ENCODE measurements around the gene C5orf24.
A peak's percentile ranks its signal among the peaks of the same experiment; 100 is the strongest.

Gene C5orf24

GRCh38 chr5:134845852-134846640, at the start of gene C5orf24:
Gene C5orf24, plus strand, starts transcription at chr5:134845968. Its CDS starts 8,933 bp downstream, at chr5:134854901.
- H3K27me3 ChIP-seq (ENCODE audit: control insufficient read depth, insufficient read depth, low read length): no peaks in the 10 kb centered on the region
- H3K4me1 ChIP-seq (ENCODE audit: control insufficient read depth, insufficient read depth, low read length): peaks cover 16% of the 10 kb centered on the region
- H3K36me3 ChIP-seq (ENCODE audit: control insufficient read depth, insufficient read depth, low read length): no peaks in the 10 kb centered on the region
- no peaks in the 10 kb centered on the region for H3K9me3 ChIP-seq (ENCODE audit: control insufficient read depth, low read length)
- peak within 1 kb of the TSS; percentile 36 for H3K9ac ChIP-seq (ENCODE audit: low read length)
- H3K4me3 ChIP-seq (ENCODE audit: low read length): peak within 1 kb of the TSS; percentile 43

DNA sequence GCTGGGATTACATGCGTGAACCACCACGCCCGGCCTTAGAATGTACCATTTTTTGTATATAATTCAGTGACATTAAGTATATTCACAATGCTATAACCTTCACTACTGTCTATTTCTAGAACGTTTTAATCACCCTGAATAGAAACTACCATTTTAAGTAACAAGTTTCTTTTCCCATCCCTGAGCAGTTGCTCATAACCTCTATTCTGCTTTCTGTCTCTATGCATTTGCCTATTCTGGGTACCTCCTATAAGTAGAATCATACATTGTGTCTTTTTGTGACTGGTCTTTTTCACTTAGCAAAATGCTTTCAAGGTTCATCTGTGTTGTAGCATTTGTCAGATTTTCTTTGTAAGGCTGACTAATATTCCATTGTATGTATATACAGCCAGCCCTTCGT, 47.3 kb upstream of the C5orf24 start:
- H3K9me3 ChIP-seq (ENCODE audit: control insufficient read depth, low read length): no peaks in the 10 kb centered on the region
- H3K9ac ChIP-seq (ENCODE audit: low read length): no peak overlapping the region
- H3K36me3 ChIP-seq (ENCODE audit: control insufficient read depth, insufficient read depth, low read length): no peaks in the 10 kb centered on the region
- no peaks in the 10 kb centered on the region for H3K4me1 ChIP-seq (ENCODE audit: control insufficient read depth, insufficient read depth, low read length)
- no peak overlapping the region for H3K4me3 ChIP-seq (ENCODE audit: low read length)
- no peaks in the 10 kb centered on the region for H3K27me3 ChIP-seq (ENCODE audit: control insufficient read depth, insufficient read depth, low read length)

- Histone ChIP-seq H3K9ac (ENCODE audit: low read length) (no peak overlapping the region), H3K36me3 (ENCODE audit: control insufficient read depth, insufficient read depth, low read length) (no peaks in the 10 kb centered on the region)
Measured at GRCh38 chr5:134803821-134804220, 41.9 kb upstream of the C5orf24 start.

GRCh38 chr5:134813407-134813806, 32.4 kb upstream of the C5orf24 start:
- Histone ChIP-seq H3K36me3 (ENCODE audit: control insufficient read depth, insufficient read depth, low read length) (no peaks in the 10 kb centered on the region), H3K4me3 (ENCODE audit: low read length) (no peak overlapping the region), H3K27me3 (ENCODE audit: control insufficient read depth, insufficient read depth, low read length) (no peaks in the 10 kb centered on the region), H3K4me1 (ENCODE audit: control insufficient read depth, insufficient read depth, low read length) (no peaks in the 10 kb centered on the region), H3K9me3 (ENCODE audit: control insufficient read depth, low read length) (no peaks in the 10 kb centered on the region), H3K9ac (ENCODE audit: low read length) (no peak overlapping the region)

More at GRCh38 chr5:134803821-134804220, 41.9 kb upstream of the C5orf24 start:
- Histone ChIP-seq H3K4me3 (ENCODE audit: low read length) (no peak overlapping the region), H3K4me1 (ENCODE audit: control insufficient read depth, insufficient read depth, low read length) (no peaks in the 10 kb centered on the region), H3K9me3 (ENCODE audit: control insufficient read depth, low read length) (no peaks in the 10 kb centered on the region), H3K27me3 (ENCODE audit: control insufficient read depth, insufficient read depth, low read length) (no peaks in the 10 kb centered on the region)

GRCh38 chr5:134813827-134814226, 31.9 kb upstream of the C5orf24 start:
- Histone ChIP-seq H3K4me1 (ENCODE audit: control insufficient read depth, insufficient read depth, low read length) (no peaks in the 10 kb centered on the region), H3K36me3 (ENCODE audit: control insufficient read depth, insufficient read depth, low read length) (no peaks in the 10 kb centered on the region), H3K27me3 (ENCODE audit: control insufficient read depth, insufficient read depth, low read length) (no peaks in the 10 kb centered on the region), H3K4me3 (ENCODE audit: low read length) (no peak overlapping the region), H3K9me3 (ENCODE audit: control insufficient read depth, low read length) (no peaks in the 10 kb centered on the region), H3K9ac (ENCODE audit: low read length) (no peak overlapping the region)

DNA sequence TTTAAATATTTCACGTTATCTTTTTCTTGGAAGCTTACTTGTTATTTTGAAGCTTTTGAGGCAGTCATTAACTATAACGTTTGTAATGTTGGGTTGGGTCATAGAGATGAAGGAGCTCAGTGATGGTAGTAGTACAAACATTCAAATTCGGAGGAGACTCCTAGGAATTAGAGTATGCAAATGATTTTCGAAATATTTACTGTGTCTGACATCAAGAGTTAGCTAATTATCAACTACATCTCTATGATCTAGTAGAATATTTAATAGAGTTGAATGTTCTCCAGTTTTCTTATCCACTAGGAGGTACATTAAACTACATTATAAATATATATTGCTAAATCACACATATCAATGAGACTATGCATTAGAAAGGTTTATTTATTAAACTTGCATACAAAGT, 28.8 kb upstream of the C5orf24 start:
- Histone ChIP-seq H3K9me3 (ENCODE audit: control insufficient read depth, low read length) (no peaks in the 10 kb centered on the region), H3K36me3 (ENCODE audit: control insufficient read depth, insufficient read depth, low read length) (no peaks in the 10 kb centered on the region), H3K27me3 (ENCODE audit: control insufficient read depth, insufficient read depth, low read length) (no peaks in the 10 kb centered on the region), H3K9ac (ENCODE audit: low read length) (no peak overlapping the region), H3K4me3 (ENCODE audit: low read length) (no peak overlapping the region), H3K4me1 (ENCODE audit: control insufficient read depth, insufficient read depth, low read length) (no peaks in the 10 kb centered on the region)

DNA sequence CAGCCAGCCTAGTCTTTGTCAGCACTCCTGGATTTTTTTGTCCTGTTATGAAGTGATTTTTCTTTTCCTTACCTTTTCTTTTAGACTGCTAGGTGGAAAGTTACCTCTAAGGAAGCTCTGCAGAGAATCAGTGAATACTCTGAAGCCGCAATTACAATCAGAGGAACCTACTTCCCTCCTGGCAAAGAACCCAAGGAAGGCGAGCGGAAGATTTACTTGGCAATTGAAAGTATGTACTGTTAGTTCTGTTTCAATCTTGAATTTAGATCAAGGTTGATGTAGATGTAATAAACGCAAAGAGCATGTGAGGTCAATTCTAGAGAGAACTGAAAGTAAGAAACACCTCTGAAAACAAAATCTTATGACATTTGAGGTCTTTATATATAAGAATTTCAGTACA, 27.0 kb upstream of the C5orf24 start:
- Histone ChIP-seq H3K4me3 (ENCODE audit: low read length) (no peak overlapping the region), H3K9ac (ENCODE audit: low read length) (no peak overlapping the region), H3K4me1 (ENCODE audit: control insufficient read depth, insufficient read depth, low read length) (no peaks in the 10 kb centered on the region), H3K27me3 (ENCODE audit: control insufficient read depth, insufficient read depth, low read length) (no peaks in the 10 kb centered on the region), H3K36me3 (ENCODE audit: control insufficient read depth, insufficient read depth, low read length) (no peaks in the 10 kb centered on the region), H3K9me3 (ENCODE audit: control insufficient read depth, low read length) (no peaks in the 10 kb centered on the region)

- H3K27me3 ChIP-seq (ENCODE audit: control insufficient read depth, insufficient read depth, low read length): no peaks in the 10 kb centered on the region
- no peak overlapping the region for H3K9ac ChIP-seq (ENCODE audit: low read length)
- H3K4me1 ChIP-seq (ENCODE audit: control insufficient read depth, insufficient read depth, low read length): no peaks in the 10 kb centered on the region
- no peaks in the 10 kb centered on the region for H3K36me3 ChIP-seq (ENCODE audit: control insufficient read depth, insufficient read depth, low read length)
- H3K4me3 ChIP-seq (ENCODE audit: low read length): no peak overlapping the region
- H3K9me3 ChIP-seq (ENCODE audit: control insufficient read depth, low read length): no peaks in the 10 kb centered on the region
Measured at GRCh38 chr5:134819407-134819963, 26.3 kb upstream of the C5orf24 start.

DNA sequence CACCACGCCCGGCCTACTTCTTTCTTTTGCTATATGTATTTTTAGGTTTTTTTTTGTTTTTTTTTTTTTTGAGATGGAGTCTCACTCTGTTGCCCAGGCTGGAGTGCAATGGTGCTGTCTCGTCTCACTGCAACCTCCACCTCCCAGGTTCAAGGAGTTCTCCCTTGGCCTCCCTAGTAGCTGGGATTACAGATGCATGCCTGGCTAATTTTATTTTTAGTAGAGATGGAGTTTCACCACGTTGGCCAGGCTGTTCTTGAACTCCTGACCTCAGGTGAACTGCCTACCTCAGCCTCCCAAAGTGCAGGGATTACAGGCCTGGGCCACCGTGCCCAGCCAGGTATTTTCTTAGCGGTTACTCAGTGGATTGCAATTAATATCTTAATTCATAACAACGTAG, 23.9 kb upstream of the C5orf24 start:
- no peaks in the 10 kb centered on the region for H3K36me3 ChIP-seq (ENCODE audit: control insufficient read depth, insufficient read depth, low read length)
- no peaks in the 10 kb centered on the region for H3K27me3 ChIP-seq (ENCODE audit: control insufficient read depth, insufficient read depth, low read length)
- no peak overlapping the region for H3K4me3 ChIP-seq (ENCODE audit: low read length)
- H3K4me1 ChIP-seq (ENCODE audit: control insufficient read depth, insufficient read depth, low read length): no peaks in the 10 kb centered on the region
- no peaks in the 10 kb centered on the region for H3K9me3 ChIP-seq (ENCODE audit: control insufficient read depth, low read length)
- no peak overlapping the region for H3K9ac ChIP-seq (ENCODE audit: low read length)

- Histone ChIP-seq H3K4me3 (ENCODE audit: low read length) (no peak overlapping the region), H3K9ac (ENCODE audit: low read length) (no peak overlapping the region), H3K9me3 (ENCODE audit: control insufficient read depth, low read length) (no peaks in the 10 kb centered on the region), H3K4me1 (ENCODE audit: control insufficient read depth, insufficient read depth, low read length) (no peaks in the 10 kb centered on the region), H3K36me3 (ENCODE audit: control insufficient read depth, insufficient read depth, low read length) (no peaks in the 10 kb centered on the region), H3K27me3 (ENCODE audit: control insufficient read depth, insufficient read depth, low read length) (no peaks in the 10 kb centered on the region)
Measured at GRCh38 chr5:134824681-134825080, 21.1 kb upstream of the C5orf24 start.

DNA sequence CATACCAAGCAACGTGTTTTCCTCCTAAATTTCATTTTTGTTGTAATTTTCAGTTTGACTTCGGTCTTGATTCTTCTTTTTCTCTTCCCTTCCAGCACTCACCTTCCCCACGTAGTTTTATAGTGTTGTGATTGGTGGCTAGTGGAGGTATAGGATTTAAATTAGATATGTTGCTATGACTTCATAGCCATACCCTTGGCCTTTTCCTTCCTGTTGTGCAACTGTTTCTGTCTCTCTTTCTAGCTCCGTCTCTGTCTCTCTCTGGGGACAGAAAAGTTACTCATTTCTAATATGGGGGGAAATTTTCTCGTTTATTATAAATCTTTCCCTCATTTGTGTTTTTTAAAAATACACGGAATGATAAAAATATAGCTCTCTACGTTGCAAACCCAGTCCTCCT, 20.6 kb upstream of the C5orf24 start:
- H3K9me3 ChIP-seq (ENCODE audit: control insufficient read depth, low read length): no peaks in the 10 kb centered on the region
- H3K4me1 ChIP-seq (ENCODE audit: control insufficient read depth, insufficient read depth, low read length): no peaks in the 10 kb centered on the region
- H3K4me3 ChIP-seq (ENCODE audit: low read length): no peak overlapping the region
- H3K27me3 ChIP-seq (ENCODE audit: control insufficient read depth, insufficient read depth, low read length): no peaks in the 10 kb centered on the region
- no peaks in the 10 kb centered on the region for H3K36me3 ChIP-seq (ENCODE audit: control insufficient read depth, insufficient read depth, low read length)
- no peak overlapping the region for H3K9ac ChIP-seq (ENCODE audit: low read length)

- Histone ChIP-seq H3K4me1 (ENCODE audit: control insufficient read depth, insufficient read depth, low read length) (peaks cover 4% of the 10 kb centered on the region), H3K9me3 (ENCODE audit: control insufficient read depth, low read length) (no peaks in the 10 kb centered on the region), H3K9ac (ENCODE audit: low read length) (no peak overlapping the region), H3K4me3 (ENCODE audit: low read length) (no peak overlapping the region), H3K36me3 (ENCODE audit: control insufficient read depth, insufficient read depth, low read length) (no peaks in the 10 kb centered on the region), H3K27me3 (ENCODE audit: control insufficient read depth, insufficient read depth, low read length) (no peaks in the 10 kb centered on the region)
Measured at GRCh38 chr5:134833340-134834032, 12.3 kb upstream of the C5orf24 start.
